H1 (cell line): ENCODE measurements around the gene NFIX. TPM values are rescaled to one million over a fixed set of nuclear protein-coding genes. Genes with fewer than 3 reads are reported as not detected.

Experiments used
- CHD7 ChIP-seq: fragments of 300-600 bp; sonication (generic); IDR thresholded peaks from 2 replicates; pipeline ENCODE4 v1.7.1; 2012; ENCODE audit warnings: low read length, moderate library complexity, mild to moderate bottlenecking, inconsistent platforms; ENCODE audit not compliant: insufficient replicate concordance
- SRF ChIP-seq: IDR thresholded peaks from 2 replicates; pipeline ENCODE4 v1.6.1; 2011; ENCODE audit warnings: mild to moderate bottlenecking, low read depth, low read length, moderate library complexity
- ZNF274 ChIP-seq: IDR thresholded peaks from 2 replicates; pipeline ENCODE4 v1.7.0; 2012; ENCODE audit warnings: low read length, borderline replicate concordance; ENCODE audit errors: extremely low read depth
- polyA plus RNA-seq, 7 experiments: library from polyadenylated mRNA; depleted of rRNA in 3 of 7; stranded (reverse) in 5 of 7; unstranded in 2 of 7; fragments of >200 nt in 5 of 7; fragments of 200-250 nt in 2 of 7; gene quantifications; 1 replicate in 5 of 7; 2 replicates in 1 of 7; 4 replicates in 1 of 7; pipeline versions ENCODE4 v1.2.1 to v1.2.3, GENCODE V29; 2011 to 2013; ENCODE audit warnings: missing spikeins in 2 of 7, mixed read lengths in 2 of 7
- total RNA-seq: library from RNA; stranded (reverse); fragmentation: NEBNext Ultra II Directional; extraction: Animal tissue kit (Norgen Biotek cat#: 25700); gene quantifications from 2 replicates; pipeline ENCODE4 v1.2.1, GENCODE V29; 2021

NFIX gene
- total and polyA plus RNA-seq, 2 of the 8 experiments (the other 6 are each of a cell fraction or from before 2014, with no cell fraction given), result 0.03 to 0.20 TPM

GRCh38 chr19:13002166-13002898, 7.1 kb downstream of the NFIX start (continued):
- no peak for TF ChIP-seq CHD7
- TF ChIP-seq ZNF274, result no peak
- no peak for TF ChIP-seq SRF
